ENCODE measurements around the gene ZNF169. TPM values are rescaled to one million over a fixed set of nuclear protein-coding genes. Genes with fewer than 3 reads are reported as not detected.
"Not testable (repeated sequence)": the region's sequence is repeated elsewhere in the genome, so short reads cannot be mapped to it uniquely, and the experiment has no call there.

Gene ZNF169
- total RNA-seq, 4 donors from 2014 or later: 5.1 to 28.5 (median 10.4) TPM

- Histone ChIP-seq H3K36me3 (no peaks in the 10 kb centered on the region), H3K4me1 (no peaks in the 10 kb centered on the region), H3K27me3 (no peaks in the 10 kb centered on the region), H3K9me3 (no peaks in the 10 kb centered on the region), H3K4me3 (no peak overlapping the region), H3K27ac (no peak overlapping the region)
- intact Hi-C loops (cut with DNase I; ENCODE audit: low total_unique reads): no loop called here
- TF ChIP-seq CTCF (IDR thresholded peaks at IDR 0.05): no peak
- no peak for TF ChIP-seq POLR2A (IDR thresholded peaks at IDR 0.05)
- DNase-seq: no peak
These were observed 42.5 kb downstream of the ZNF169 start for GRCh38 chr9:94301583-94301982.

GRCh38 chr9:94302426-94302825 is 43.3 kb downstream of the ZNF169 start:
- H3K27me3 ChIP-seq: no peaks in the 10 kb centered on the region
- TF ChIP-seq CTCF (IDR thresholded peaks at IDR 0.05): no peak
- no peak for TF ChIP-seq POLR2A (IDR thresholded peaks at IDR 0.05)
- no peaks in the 10 kb centered on the region for H3K9me3 ChIP-seq
- no peak for DNase-seq
- intact Hi-C loops (cut with DNase I; ENCODE audit: low total_unique reads): no loop called here
- no peaks in the 10 kb centered on the region for H3K4me1 ChIP-seq
- no peak overlapping the region for H3K27ac ChIP-seq
- no peaks in the 10 kb centered on the region for H3K36me3 ChIP-seq
- H3K4me3 ChIP-seq: no peak overlapping the region

GRCh38 chr9:94303321-94303720 is 44.2 kb downstream of the ZNF169 start:
- intact Hi-C loops (cut with DNase I; ENCODE audit: low total_unique reads): no loop called here
- no peak for DNase-seq
- no peak overlapping the region for H3K27ac ChIP-seq
- TF ChIP-seq POLR2A (IDR thresholded peaks at IDR 0.05): no peak
- TF ChIP-seq CTCF (IDR thresholded peaks at IDR 0.05): no peak
- no peaks in the 10 kb centered on the region for H3K27me3 ChIP-seq
- no peak overlapping the region for H3K4me3 ChIP-seq
- no peaks in the 10 kb centered on the region for H3K4me1 ChIP-seq
- H3K36me3 ChIP-seq: no peaks in the 10 kb centered on the region
- H3K9me3 ChIP-seq: no peaks in the 10 kb centered on the region

GRCh38 chr9:94315034-94315984 is 56.2 kb downstream of the ZNF169 start:
- H3K27ac ChIP-seq; H3K4me3 ChIP-seq; H3K27me3 ChIP-seq; DNase-seq; H3K4me1 ChIP-seq; intact Hi-C loops (cut with DNase I; ENCODE audit: low total_unique reads); H3K9me3 ChIP-seq; H3K36me3 ChIP-seq: not testable (repeated sequence)

- H3K27ac ChIP-seq; H3K36me3 ChIP-seq; H3K4me3 ChIP-seq; H3K4me1 ChIP-seq; intact Hi-C loops (cut with DNase I; ENCODE audit: low total_unique reads); H3K27me3 ChIP-seq; DNase-seq; H3K9me3 ChIP-seq: not testable (repeated sequence)
These were observed 57.1 kb downstream of the ZNF169 start for GRCh38 chr9:94316236-94316635.

- H3K4me3 ChIP-seq; H3K4me1 ChIP-seq; H3K27me3 ChIP-seq; H3K36me3 ChIP-seq; intact Hi-C loops (cut with DNase I; ENCODE audit: low total_unique reads); DNase-seq; H3K9me3 ChIP-seq; H3K27ac ChIP-seq: not testable (repeated sequence)
These were observed 59.0 kb downstream of the ZNF169 start for GRCh38 chr9:94317949-94318657.

GRCh38 chr9:94322342-94322940 is 63.3 kb downstream of the ZNF169 start:
- H3K36me3 ChIP-seq; H3K4me3 ChIP-seq; H3K27me3 ChIP-seq; intact Hi-C loops (cut with DNase I; ENCODE audit: low total_unique reads); H3K27ac ChIP-seq; DNase-seq; H3K4me1 ChIP-seq; H3K9me3 ChIP-seq: not testable (repeated sequence)

- H3K4me3 ChIP-seq; intact Hi-C loops (cut with DNase I; ENCODE audit: low total_unique reads); H3K27me3 ChIP-seq; H3K9me3 ChIP-seq; H3K27ac ChIP-seq; H3K4me1 ChIP-seq; H3K36me3 ChIP-seq; DNase-seq: not testable (repeated sequence)
These were observed 64.2 kb downstream of the ZNF169 start for GRCh38 chr9:94323153-94323798.

- intact Hi-C loops (cut with DNase I; ENCODE audit: low total_unique reads): not testable (repeated sequence)
These were observed 66.5 kb downstream of the ZNF169 start for GRCh38 chr9:94325583-94325982.

More at GRCh38 chr9:94325583-94325982, 66.5 kb downstream of the ZNF169 start:
- not testable (repeated sequence) for H3K27ac ChIP-seq, H3K4me3 ChIP-seq, H3K4me1 ChIP-seq, DNase-seq, H3K27me3 ChIP-seq, H3K9me3 ChIP-seq, H3K36me3 ChIP-seq
